ENCODE data around the gene RAD51B.

The RAD51B gene

DNA sequence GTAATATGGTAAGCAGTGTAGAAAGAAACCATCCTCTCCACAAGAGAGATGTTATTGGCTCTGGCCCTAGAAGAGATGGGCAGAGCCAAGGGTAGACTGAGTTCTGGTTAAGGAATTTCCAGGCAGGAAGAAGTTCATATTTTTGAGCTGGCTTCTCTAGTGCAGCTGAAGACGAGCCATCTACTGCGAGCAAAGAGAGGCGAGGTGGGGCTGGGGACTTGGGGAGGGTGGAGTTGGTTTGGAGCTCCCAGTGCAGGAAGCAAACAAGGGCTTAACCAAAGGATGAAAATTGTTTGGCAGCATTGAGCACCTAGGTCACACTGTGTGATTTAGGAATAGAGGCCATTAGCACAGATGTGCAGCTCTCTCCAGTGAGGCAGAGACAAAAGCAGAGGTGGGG, 733.7 kb downstream of the RAD51B start:
- no peak for DNase-seq (ENCODE audit: low read depth)

- DNase-seq (ENCODE audit: low read depth) = no peak
These were observed 734.7 kb downstream of the RAD51B start for GRCh38 chr14:68554231-68554630.

DNA sequence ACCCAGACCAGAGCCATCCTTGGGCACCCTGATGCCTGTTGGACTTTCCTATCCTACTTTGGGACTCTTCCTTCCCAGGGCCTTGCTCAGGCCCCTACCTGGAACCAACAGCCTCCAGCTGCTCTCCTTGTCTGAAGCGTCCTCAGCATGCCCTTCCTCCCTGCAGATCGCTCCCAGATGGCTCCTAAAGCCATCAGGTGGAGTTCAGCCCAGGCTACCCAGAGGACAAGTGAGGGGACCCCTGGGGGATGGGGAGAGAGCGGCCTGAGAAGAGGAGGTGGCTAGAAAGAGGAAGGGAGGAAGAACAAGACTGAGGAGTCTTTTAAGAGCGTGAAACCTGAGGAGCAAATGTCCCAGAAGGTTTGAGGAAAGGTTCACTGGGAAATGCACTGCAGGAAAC, 736.7 kb downstream of the RAD51B start:
- no peak for DNase-seq (ENCODE audit: low read depth)

GRCh38 chr14:68557648-68558047, 738.1 kb downstream of the RAD51B start:
- no peak for DNase-seq (ENCODE audit: low read depth)

DNA sequence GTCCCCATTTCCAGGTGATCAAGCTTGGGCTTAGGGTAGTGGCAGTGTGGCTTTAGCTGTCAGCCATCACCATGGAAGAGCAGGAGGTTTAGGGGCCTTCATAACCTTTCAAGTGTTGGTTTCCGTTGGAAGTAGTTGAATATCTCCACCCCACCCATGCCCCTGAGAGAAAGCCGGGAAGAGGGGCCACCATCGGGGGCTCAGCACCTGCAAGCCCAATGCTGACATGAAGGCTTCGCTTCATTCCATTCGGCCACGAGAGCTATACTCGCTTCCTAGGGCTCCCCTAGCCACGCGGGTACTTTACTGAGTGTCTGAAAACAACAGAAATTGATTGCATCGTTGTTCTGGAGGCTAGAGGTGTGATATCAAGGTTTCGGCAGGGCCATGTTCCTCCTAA, 738.5 kb downstream of the RAD51B start:
- DNase-seq (ENCODE audit: low read depth) = no peak

- DNase-seq (ENCODE audit: low read depth) = no peak
These were observed 740.4 kb downstream of the RAD51B start for GRCh38 chr14:68559949-68560348.

DNA sequence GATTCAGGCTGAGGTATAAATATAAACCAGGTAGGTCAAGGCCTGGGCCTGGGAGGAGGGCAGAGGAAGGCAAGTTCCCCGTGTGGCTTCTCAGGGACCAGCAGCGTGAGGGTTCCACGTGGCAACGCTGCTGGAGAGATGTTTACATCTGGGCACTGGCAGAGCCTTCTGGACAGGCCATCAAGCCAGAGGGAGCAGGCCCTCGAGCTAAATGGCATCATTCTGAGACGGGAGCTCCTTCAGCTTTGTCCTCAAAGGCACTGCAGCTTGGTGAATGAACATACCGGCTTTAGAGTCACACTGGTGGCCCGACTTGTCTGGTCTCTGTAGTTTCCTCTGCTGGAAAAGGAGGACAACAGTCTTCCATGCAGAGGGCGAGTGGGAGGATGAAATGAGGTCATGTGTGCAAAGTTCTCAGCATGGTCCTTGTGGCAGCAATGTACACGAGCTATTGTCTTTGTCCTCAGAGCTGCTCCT, 742.0 kb downstream of the RAD51B start:
- no peak for DNase-seq (ENCODE audit: low read depth)

- DNase-seq (ENCODE audit: low read depth) = no peak
These were observed 743.3 kb downstream of the RAD51B start for GRCh38 chr14:68562911-68563250.

DNA sequence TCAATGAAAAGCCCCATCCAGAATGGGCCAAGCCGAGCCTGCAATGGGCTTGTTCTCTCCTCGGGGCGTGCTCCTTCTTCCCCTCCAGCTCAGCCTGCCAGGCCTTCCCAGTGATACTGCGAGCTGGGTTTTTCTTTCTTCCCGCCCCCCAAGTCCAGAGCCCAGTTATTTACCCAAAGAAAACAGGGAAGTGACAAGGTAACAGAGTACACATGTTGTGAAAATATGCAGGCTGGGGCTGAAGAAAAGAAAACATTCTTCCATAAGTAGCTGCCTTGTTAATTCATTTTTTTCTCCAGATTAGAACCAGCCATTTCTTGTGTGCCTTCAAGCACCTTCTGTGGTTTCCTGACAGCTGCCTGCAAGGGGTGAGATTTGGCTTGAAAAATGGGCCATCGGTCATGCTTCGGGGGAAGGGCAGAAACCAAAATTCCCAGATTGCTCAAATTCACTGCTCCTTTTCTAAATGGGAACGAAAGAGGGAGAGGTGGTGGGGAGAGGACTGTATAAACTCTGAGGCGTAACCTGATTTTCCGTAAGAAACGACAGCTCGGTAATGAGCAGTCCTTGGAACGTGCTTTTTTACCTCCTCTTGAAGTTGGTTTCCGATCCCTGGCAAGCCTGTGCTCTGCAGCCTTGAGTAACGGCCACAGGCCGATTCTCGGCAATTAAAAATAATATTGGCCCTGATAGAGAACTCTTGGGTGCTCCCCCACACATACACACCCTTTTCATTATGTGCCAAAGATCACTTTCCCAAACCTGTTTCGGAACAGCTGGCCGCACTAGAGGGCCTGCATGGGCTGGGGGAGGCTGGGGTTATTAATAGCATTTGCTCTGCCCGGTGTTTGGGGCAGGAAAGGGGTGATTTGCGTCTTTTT, 743.9 kb downstream of the RAD51B start:
- DNase-seq (ENCODE audit: low read depth) = no peak

DNA sequence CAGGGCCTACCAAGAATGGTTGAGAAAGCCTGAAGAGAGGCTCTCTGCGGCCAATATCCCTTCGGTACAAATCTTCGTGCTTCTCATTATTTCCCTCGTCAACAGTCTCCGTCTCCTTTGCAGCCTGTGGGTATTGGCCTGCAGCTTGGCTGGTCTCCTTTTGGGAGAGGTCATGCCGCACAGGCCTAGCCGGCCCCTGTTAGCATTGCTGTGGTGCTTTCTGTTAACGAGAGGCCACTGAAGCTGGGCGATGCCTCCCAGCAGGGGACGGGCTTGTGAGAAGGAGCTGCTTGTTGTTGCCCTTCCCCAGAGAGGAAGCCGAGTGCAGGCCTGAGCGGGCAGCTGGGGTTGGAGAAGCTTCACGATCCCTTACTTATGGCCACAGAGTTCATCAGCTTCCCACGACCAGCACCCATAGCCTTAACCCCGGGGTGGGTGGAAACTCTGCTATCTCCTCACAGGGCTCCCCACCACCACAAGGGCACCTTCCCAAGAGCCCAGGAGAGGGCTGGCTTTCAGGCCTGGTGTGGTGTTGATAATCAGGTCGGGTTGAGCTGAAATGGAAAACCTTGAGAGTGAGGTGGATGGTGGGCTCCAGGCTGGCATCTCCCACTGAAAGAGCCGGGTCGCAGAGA, 744.7 kb downstream of the RAD51B start:
- no peak for DNase-seq (ENCODE audit: low read depth)

- DNase-seq (ENCODE audit: low read depth) = no peak
These were observed 745.5 kb downstream of the RAD51B start for GRCh38 chr14:68564826-68565759.

GRCh38 chr14:68566075-68566474, 746.5 kb downstream of the RAD51B start:
- DNase-seq (ENCODE audit: low read depth) = no peak

DNA sequence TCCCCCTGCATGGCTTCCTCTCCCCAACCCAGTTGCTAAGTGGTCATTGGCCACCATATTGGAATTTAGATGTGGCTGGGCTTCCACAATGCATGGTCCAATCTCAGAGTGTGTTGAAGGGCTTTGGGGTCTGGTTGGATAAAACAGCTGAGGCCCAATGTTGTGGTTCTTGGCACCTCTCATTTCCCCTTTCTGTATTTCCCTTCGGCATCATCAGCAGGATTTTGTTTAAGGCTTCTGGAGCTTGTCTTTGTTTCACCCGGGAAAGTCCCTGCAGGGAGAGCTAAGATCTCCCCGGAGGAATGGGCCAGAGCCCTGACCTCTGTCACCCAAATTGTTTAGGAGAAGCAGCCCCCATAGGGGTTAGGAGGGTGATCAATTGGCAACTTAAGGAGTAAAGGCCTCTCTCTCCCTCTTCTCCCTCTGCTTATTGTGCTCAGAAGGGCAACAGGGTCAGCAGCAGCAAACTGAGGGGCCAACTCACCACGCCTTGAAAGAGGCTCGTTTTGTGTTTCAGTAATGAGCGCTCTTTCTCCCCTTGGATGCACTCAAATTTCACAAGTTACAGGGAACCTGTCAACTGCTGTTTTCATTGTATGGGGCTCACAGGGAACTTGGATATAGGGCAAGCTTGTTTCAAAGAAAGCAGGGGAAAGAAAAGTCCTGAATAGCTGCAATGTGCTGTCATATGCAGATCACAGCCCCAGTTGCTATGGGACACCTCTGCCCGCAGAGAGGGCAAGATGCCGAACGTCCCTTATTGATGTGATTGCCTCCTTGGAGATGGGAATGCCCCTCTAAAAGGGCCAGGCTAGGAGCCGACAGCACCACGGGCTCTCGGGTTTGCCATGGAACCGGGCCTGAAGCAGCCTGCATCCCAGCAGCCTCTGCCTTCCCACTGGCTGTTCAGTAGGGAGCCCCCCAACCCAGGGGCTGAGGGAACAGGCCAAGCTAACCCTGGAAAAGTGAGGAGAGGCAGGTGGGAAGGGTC, 749.6 kb downstream of the RAD51B start:
- no peak for DNase-seq (ENCODE audit: low read depth)

GRCh38 chr14:68569970-68570409, 750.4 kb downstream of the RAD51B start:
- no peak for DNase-seq (ENCODE audit: low read depth)

DNA sequence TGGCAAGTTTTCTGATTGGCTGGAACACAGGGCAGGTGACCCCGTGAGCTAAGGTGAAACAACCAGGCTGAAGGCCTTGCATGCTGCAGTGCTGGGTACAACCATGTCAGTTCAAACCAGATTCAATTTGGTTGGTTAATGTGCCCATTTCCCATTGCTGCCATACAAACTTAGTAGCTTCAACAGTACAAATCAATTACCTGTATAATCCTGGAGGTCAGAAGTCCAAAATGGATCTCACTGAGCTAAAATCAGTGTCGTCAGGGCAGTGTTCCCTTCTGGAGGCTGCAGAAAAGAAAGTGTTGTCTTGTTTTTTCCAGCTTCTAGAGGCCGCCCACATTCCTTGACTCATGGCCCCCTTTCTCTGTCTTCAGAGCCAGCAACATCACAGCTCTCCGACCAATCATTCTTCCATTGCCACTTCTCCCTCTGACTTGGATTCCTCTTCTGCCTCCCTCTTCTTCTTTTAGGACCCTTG, 751.6 kb downstream of the RAD51B start:
- no peak for DNase-seq (ENCODE audit: low read depth)

DNA sequence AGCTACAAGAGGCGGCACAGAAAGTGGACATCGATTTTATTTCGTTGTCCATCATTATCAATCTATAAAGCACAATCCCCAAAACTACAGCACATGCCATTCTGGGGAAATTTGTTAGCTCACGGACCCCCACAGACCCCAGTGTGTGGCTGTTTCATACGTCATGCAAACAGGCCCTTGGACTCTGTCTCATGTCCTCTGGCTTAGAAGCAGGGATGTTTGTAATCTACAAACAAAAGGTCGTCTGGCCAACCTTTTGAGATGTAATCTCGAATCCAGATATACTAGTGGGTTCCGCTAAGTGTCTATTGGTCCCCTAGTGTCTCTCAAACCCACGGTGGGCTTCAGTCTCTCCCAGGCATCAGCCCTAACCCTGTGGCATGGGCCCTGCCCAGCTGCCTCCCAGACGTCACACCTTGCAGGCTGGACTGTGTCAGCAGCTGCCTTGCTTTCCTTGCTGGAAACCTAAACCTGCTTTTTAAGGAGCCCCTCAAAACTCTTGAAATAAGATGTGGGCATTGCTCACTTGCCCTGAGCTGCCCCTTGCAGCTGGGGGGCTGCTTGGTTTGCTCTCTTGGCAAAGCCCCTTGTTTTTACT, 752.4 kb downstream of the RAD51B start:
- no peak for DNase-seq (ENCODE audit: low read depth)

DNA sequence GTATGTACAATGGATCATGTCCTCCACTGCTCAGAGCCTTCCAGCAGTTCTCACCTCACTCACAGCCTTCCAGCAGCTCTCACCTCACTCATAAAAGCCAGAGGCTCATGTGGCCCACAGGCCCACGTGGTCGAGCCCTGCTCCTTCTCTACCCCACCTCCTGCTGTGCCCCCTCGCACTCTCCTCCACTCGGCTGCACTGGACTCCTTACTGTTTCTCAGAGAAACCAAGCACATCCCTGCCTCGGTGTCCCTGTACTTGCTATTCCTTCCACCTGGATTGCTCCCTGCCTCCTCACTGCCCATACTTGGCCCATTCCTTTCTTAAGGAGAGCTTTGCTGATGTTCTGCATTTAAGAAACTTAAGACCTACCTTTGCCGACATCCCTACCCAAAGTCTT, 753.5 kb downstream of the RAD51B start:
- DNase-seq (ENCODE audit: low read depth) = no peak

DNA sequence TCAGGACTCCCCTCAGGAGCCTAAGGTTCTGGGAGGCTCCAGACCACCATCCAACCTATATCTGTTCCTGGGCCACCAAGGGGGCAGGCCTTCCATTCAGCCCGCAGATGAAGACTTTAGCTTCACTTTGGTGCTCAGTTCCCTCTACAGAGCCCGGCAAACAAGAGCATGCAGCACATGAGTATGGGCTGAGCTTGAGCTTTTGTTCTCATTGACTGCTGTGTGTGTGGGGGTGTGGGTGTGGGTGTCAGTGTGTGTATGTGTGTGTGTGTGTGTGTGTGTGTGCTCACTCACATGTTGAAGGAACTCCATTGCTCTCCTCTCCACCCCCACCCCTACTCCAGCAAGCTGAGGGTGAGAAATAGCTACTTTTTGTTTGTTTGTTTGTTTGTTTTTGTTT, 754.1 kb downstream of the RAD51B start:
- no peak for DNase-seq (ENCODE audit: low read depth)

GRCh38 chr14:68574461-68574860, 754.9 kb downstream of the RAD51B start:
- no peak for DNase-seq (ENCODE audit: low read depth)

GRCh38 chr14:68574906-68575305, 755.3 kb downstream of the RAD51B start:
- DNase-seq (ENCODE audit: low read depth) = peak; percentile 47

DNA sequence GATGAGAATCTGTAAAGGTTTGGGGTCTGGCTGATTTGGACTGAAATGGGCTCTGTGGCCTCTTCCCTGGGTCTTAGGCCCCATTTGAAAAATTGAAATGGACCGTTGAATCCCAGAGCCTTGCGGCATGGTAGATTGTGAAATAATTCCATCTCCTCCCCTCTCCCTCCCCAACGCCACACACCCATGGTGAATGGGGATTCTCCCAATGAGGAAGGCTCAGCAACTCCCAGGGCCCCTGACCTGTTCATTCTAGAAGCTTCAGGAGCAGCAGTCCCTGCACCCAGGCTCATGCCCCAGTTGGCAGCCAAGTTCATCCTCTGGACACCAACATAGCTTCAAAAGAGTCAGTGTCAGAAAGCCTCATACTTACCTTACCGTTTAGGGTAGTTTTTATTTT, 755.8 kb downstream of the RAD51B start:
- DNase-seq (ENCODE audit: low read depth) = no peak

Measured in iris pigment epithelial cell (primary cell).